Measurements from ENCODE around the gene SPG21. TPM values are rescaled to one million over a fixed set of nuclear protein-coding genes. Genes with fewer than 3 reads are reported as not detected.

Gene SPG21
- total RNA-seq: 58.7 and 76.7 TPM in 2 replicates

GRCh38 chr15:64989416-64990167 is at the start of gene SPG21:
SPG21 (minus strand) TSS chr15:64989914; CDS start chr15:64983569, 6,345 bp downstream.

GRCh38 chr15:65028921-65029735 is 39.4 kb upstream of the SPG21 start, which contains the start of gene MTFMT:
MTFMT (minus strand) TSS chr15:65029639; CDS start chr15:65029613, 26 bp downstream.

Other genes with a start within 250 kb of the SPG21 start
- 0.09 and 0.11 TPM in 2 replicates for gene RBPMS2, start 214.3 kb downstream of the SPG21 start, total RNA-seq
- 4.8 and 5.2 TPM in 2 replicates for gene PIF1, start 164.3 kb downstream of the SPG21 start, total RNA-seq
- 91.9 and 127 TPM in 2 replicates for gene PLEKHO2, start 148.0 kb downstream of the SPG21 start, total RNA-seq
- 11.9 and 15.3 TPM in 2 replicates for gene ANKDD1A, start 78.0 kb downstream of the SPG21 start, total RNA-seq
- 15.3 and 16.5 TPM in 2 replicates for gene MTFMT, start 39.7 kb upstream of the SPG21 start, total RNA-seq
- gene SLC51B, start 55.5 kb upstream of the SPG21 start, total RNA-seq: not detected in 2 replicates
- gene RASL12, start 78.1 kb upstream of the SPG21 start, total RNA-seq: not detected in 2 replicates
- gene KBTBD13, start 86.8 kb upstream of the SPG21 start, total RNA-seq: not detected in 2 replicates
- 3.1 and 11.8 TPM in 2 replicates for gene UBAP1L, start 125.3 kb upstream of the SPG21 start, total RNA-seq
- gene PDCD7, start 143.9 kb upstream of the SPG21 start, total RNA-seq: 10.9 and 14.1 TPM in 2 replicates
- gene CLPX, start 195.4 kb upstream of the SPG21 start, total RNA-seq: 40.1 and 49.9 TPM in 2 replicates
- gene CILP, start 221.6 kb upstream of the SPG21 start, total RNA-seq: under 0.01 TPM in 1 of 2 replicates, not detected in the other

Data from dermis lymphatic vessel endothelial cell (primary cell).